Lung (tissue), 12 donors: Measurements from ENCODE around the gene ATP13A2. TPM values are rescaled to one million over a fixed set of nuclear protein-coding genes. Genes with fewer than 3 reads are reported as not detected.

Experiments
- ATAC-seq: fragments of 200-7000 bp; cut with Tn5 transposase; one replicate; pipeline ENCODE4 v1.9.1; 2020; ENCODE audit warnings: moderate number of reproducible peaks; ENCODE audit not compliant: insufficient read depth, low FRiP score
- DNase-seq, 3 donors: peaks; one replicate each; pipeline ENCODE4 v3.0.0-alpha.2; 2013 to 2017
- H3K27ac ChIP-seq, 2 donors: one replicate each; pipeline ENCODE4 v1.5.1; 2013; ENCODE audit warnings: mild to moderate bottlenecking in 2 of 2, moderate library complexity in 2 of 2, control low read depth in 1 of 2, inconsistent platforms in 1 of 2, low read depth in 1 of 2, low read length in 1 of 2
- H3K27me3 ChIP-seq, 3 donors: one replicate each; pipeline ENCODE4 v1.5.1; 2013; ENCODE audit warnings: low read length in 2 of 3; ENCODE audit not compliant: control insufficient read depth in 3 of 3, insufficient read depth in 3 of 3
- H3K36me3 ChIP-seq, 4 donors: one replicate each; pipeline ENCODE4 v1.5.1; 2013; ENCODE audit warnings: low read length in 4 of 4, mild to moderate bottlenecking in 1 of 4, moderate library complexity in 1 of 4; ENCODE audit not compliant: control insufficient read depth in 4 of 4, insufficient read depth in 4 of 4
- H3K4me1 ChIP-seq, 5 donors: one replicate each; pipeline ENCODE4 v1.5.1; 2013; ENCODE audit warnings: low read length in 5 of 5, mild to moderate bottlenecking in 2 of 5, moderate library complexity in 1 of 5; ENCODE audit not compliant: control insufficient read depth in 5 of 5, insufficient read depth in 5 of 5
- H3K4me3 ChIP-seq: one replicate; pipeline ENCODE4 v1.5.1; 2013; ENCODE audit warnings: mild to moderate bottlenecking, control low read depth, moderate library complexity
- H3K9ac ChIP-seq, 2 donors: one replicate each; pipeline ENCODE4 v1.5.1; 2013; ENCODE audit warnings: low read length in 2 of 2, control low read depth in 1 of 2; ENCODE audit not compliant: insufficient read depth in 1 of 2
- H3K9me3 ChIP-seq, 4 donors: one replicate each; pipeline ENCODE4 v1.5.1; 2013; ENCODE audit warnings: low read length in 3 of 4, mild to moderate bottlenecking in 1 of 4, moderate library complexity in 1 of 4; ENCODE audit not compliant: control insufficient read depth in 4 of 4, insufficient read depth in 3 of 4
- CTCF ChIP-seq: IDR thresholded peaks from 2 replicates; pipeline ENCODE4 v1.5.1; 2012; ENCODE audit warnings: mild to moderate bottlenecking; ENCODE audit errors: control extremely low read depth, extremely low read depth
- WGBS, 2 donors: extraction: QIAGEN DNeasy Blood & Tissue Kit; methylation state at CpG; one replicate each; pipeline ENCODE4 v1.1.7; 2013; 5-methylcytosine and 5-hydroxymethylcytosine counted together
- polyA plus RNA-seq, 2 donors: library from polyadenylated mRNA; stranded (reverse); fragments of 200-250 nt; gene quantifications; one replicate each; pipeline ENCODE4 v1.2.1, GENCODE V29; 2013
- total RNA-seq, 2 donors: library from RNA; depleted of rRNA in 1 of 2; stranded (reverse); fragments of >200 nt in 1 of 2; gene quantifications; one replicate each; pipeline ENCODE4 v1.2.1, GENCODE V29; 2014 to 2021
- donor health status: control.
- donor health status: control.
- donor health status: Bipolar disorder and iron deficiency.
- donor health status: healthy.
- donor health status: DM: yes; HTN: yes; CAD: no.

The ATP13A2 gene
- total and polyA plus RNA-seq, 4 donors, result 20.2 to 50.6 (median 33.3) TPM

- ATAC-seq, result no peak
- Histone ChIP-seq H3K27me3 (no peaks in the 10 kb centered on the region), H3K9ac (peak overlapping the region in 1 of 2 donors; percentile 46), H3K27ac (peak overlapping the region in 1 of 2 donors; percentile 43), H3K4me3 (peak overlapping the region; percentile 86), H3K4me1 (peaks cover 0 to 16% (median 3%) of the 10 kb centered on the region in 5 donors), H3K9me3 (no peaks in the 10 kb centered on the region), H3K36me3 (no peaks in the 10 kb centered on the region)
- no peak for DNase-seq
- no peak for TF ChIP-seq CTCF
- 1% methylated on average over 15 of the region's 15 CpGs for WGBS, 2 donors
These were observed 663 bp downstream of the ATP13A2 start for GRCh38 chr1:17011092-17011438.

- no peak overlapping the region for H3K27ac ChIP-seq
- H3K4me3 ChIP-seq, result no peak overlapping the region
- H3K4me1 ChIP-seq, result peaks cover 0 to 16% (median 3%) of the 10 kb centered on the region in 5 donors
- H3K27me3 ChIP-seq, result no peaks in the 10 kb centered on the region
- no peak overlapping the region for H3K9ac ChIP-seq
- peaks cover 0 to 9% (median 0%) of the 10 kb centered on the region in 4 donors for H3K36me3 ChIP-seq
- TF ChIP-seq CTCF, result no peak
- peak in 2 of 3 donors; percentile 26 to 50 for DNase-seq
- H3K9me3 ChIP-seq, result no peaks in the 10 kb centered on the region
- 17 to 41% methylated on average over 3 to 4 of the region's 4 CpGs for WGBS, 2 donors
- ATAC-seq, result no peak
These were observed 2.0 kb downstream of the ATP13A2 start for GRCh38 chr1:17009706-17010105.

- ATAC-seq (no peak), DNase-seq (no peak)
- peaks cover 0 to 16% (median 3%) of the 10 kb centered on the region in 5 donors for H3K4me1 ChIP-seq
- no peaks in the 10 kb centered on the region for H3K27me3 ChIP-seq
- peaks cover 0 to 18% (median 3%) of the 10 kb centered on the region in 4 donors for H3K36me3 ChIP-seq
- no peak overlapping the region for H3K27ac ChIP-seq
- no peak overlapping the region for H3K4me3 ChIP-seq
- no peak for TF ChIP-seq CTCF
- H3K9me3 ChIP-seq, result no peaks in the 10 kb centered on the region
- H3K9ac ChIP-seq, result no peak overlapping the region
- 92 to 93% methylated on average over 15 of the region's 15 CpGs for WGBS, 2 donors
These were observed 3.4 kb downstream of the ATP13A2 start for GRCh38 chr1:17008208-17008855.

- TF ChIP-seq CTCF, result no peak
- H3K27me3 ChIP-seq, result no peaks in the 10 kb centered on the region
- H3K9me3 ChIP-seq, result no peaks in the 10 kb centered on the region
- H3K4me1 ChIP-seq, result peaks cover 0 to 16% (median 3%) of the 10 kb centered on the region in 5 donors
- no peak overlapping the region for H3K27ac ChIP-seq
- DNase-seq (no peak), ATAC-seq (no peak)
- H3K4me3 ChIP-seq, result no peak overlapping the region
- no peak overlapping the region for H3K9ac ChIP-seq
- peaks cover 0 to 28% (median 10%) of the 10 kb centered on the region in 4 donors for H3K36me3 ChIP-seq
- 92 to 93% methylated on average over 8 of the region's 8 CpGs for WGBS, 2 donors
These were observed 4.6 kb downstream of the ATP13A2 start for GRCh38 chr1:17007121-17007520.
